HG03280 (cell line): ENCODE results near the gene LDLRAD4.

Source experiments
- ATAC-seq: cut with Tn5 transposase; IDR thresholded peaks from one replicate; pipeline ENCODE4 v1.9.1; 2021; ENCODE audit warnings: mild to moderate bottlenecking, moderate library complexity; ENCODE audit not compliant: unreplicated experiment

LDLRAD4 gene

DNA sequence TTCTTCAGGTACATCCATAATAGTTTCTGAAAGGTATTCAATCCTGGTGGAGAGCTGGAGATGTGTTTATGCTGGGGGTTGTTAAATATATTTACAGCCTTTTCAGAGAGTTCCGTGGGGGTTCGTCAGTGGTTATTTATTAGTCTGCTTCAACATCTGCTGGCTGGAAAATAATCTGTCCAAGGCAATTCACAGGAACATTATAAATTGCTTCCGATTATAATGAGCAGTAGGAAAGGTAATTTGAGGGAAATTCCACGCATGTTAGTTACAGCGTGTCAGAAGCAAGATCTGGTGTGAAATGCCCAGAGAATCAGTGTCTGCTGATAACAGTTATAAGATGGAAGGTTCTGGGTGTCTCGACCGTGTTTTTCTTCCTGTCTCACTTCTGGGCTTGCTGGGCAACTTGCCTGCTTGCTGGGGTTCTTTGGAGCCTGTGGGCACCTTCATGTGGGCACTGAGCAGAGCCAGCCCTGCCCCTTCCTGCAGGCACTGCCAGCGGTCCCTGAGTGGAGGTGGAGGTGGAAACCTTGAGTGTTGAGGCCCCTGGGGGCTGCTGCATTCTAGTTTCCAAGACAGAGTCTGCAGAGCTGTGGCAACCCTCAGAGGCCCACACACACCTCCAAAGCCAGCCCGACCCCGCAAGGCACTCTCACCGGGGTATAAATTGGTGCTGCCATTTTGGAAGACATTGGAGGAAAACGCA is 322.1 kb downstream of the LDLRAD4 start:
- ATAC-seq = no peak

DNA sequence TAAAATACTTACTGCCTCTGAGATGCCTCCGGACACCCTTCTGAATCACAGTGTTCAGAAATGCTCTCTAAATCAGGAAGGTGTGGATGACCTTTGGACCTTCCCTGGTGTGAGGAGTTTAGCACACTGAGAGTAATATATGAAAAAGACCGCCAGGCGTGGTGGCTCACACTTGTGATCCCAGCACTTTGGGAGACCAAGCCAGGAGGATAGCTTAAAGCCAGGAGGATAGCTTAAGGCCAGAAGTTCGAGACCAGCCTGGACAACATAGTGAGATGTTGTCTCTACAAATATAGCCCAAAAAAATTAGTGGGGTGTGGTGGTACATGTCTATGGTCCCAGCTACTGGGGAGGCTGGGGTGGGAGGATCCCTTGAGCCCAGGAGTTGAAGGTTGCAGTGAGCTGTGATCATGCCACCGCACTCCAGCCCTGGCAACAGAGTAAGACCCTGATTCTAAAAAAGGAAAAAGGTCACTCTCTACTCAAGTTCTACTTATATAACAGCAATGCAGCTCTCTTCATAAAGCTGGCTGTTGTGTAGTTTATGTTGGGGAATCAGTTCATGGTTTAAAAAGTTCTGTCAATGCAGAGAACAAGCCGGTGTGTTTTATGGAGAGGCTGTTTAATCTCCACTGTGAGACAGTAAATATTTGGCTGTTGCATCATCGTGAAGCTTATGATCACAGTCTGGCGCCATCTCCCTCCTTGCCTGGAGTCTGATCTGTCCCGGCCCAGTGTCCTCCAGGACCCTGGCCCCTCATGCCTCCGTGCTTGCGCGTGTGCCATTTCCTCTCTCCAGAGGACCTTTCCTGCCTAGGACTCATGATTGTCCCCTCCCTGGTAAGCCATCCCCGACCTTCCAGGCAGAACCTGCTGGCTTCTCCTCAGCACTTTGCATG is 323.3 kb downstream of the LDLRAD4 start:
- ATAC-seq = no peak

DNA sequence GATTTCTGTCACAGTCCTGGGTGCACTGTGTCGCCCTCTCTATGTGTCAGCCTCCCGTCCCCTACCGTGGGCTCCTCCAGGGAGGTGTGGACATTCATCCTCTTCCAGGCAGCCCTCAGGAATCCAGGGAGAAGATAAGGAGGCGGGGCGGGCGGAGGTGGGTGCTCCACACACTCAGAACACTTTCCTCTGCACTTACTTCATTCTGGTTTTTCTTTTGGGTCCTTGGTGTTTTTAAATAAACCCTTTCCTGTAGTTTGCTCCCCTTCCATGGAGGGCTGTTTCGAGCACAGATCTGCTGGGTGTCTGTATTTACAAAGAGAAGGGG is 323.9 kb downstream of the LDLRAD4 start:
- ATAC-seq = no peak

DNA sequence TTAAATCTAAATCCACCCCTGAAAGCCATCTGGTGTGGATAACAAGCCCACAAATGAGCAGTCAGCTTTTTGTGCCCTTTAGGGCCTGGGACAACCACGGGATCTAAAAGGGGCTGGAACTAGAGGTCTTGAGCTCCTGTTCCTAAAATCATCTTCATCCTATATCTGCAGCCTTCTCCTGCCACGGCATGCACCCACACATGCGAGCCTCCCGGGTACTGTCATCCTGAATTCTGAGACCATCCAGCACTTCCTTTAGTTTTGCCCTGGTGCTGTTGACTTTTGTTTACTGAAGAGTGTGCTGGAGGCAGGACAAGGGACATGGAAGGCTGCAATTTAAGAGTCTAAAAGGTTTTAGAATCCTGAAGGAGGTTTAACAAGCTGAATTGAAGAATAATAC is 324.6 kb downstream of the LDLRAD4 start:
- no peak for ATAC-seq

DNA sequence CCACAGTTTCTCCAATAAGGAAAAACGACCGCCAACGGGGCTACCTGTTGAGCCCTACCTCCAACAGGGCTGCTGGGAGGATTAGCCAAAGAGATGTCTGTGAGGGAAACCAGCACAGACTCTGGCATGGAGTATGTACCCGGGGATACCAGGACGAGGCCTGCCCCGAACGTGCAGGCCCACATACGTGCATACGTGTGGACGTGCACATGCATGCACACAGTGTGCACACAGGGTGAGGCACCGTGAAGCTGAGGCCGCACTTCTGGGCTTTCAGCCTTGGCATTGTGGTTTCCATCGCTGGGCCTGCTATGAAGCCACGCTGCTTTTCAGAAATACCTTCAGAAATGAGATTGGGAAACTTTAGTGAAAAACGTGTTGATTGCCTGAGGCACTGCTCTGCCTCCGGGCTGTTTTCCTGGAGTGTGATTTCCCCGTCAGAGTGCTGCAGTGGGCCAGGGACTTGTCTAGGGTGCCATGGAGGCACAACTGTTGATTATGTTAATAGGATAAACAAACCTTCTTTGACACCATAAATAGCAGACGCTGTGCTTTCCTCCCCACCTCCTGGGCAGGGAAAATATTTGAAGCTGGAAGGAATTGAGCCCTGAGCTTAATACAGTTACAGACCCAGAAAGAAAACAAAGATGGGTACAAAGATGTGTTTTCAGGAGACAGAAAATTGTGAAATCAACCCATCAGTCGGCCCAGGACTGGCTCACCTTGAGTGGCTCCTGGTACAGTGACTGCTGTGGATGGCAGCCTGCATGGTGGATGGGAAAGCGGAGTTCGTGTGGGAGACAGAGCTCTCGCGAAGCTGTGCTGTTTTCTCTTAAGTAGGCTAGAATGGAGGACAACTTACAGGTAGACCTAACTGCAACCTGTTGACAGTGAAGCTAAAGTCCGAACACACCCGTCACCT is 325.5 kb downstream of the LDLRAD4 start:
- ATAC-seq = no peak

DNA sequence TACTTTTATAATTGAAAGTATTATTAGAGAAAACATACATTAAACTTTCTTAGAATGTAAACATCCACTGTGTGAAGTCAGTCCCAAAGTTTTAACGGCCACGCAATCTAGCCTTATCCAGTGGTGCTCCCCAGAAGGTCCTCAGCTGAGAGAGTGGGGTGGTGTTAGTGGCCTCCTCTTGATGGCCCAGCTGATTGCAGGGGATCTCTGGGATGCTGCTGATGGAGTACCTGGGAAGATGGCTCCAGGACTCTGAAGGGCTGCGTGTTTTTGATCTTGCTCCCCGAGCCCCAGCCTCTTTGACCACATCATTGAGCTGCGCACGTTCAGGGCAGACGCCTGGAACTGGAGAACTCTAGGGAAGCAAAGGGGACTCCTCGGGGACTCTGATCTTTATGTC is 326.4 kb downstream of the LDLRAD4 start:
- ATAC-seq = no peak

DNA sequence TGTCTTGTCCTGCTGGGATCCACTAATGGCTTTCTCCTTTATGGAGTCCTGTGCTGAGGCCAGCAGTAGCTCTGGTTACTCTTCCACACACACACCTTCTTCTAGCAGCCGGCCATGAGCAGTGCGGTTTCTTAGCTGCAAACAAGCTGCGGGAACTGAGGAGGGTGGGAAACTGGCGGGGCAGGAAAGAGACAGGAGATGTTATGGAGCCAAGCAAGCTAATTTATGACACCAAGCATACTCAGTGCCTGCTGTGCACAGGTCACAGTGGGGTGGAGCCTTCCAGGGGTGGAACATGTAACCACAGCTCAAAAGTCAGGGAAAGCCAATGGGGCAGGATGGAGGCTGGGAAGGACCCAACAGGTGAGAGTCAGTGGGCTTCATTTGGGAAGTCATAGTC is 327.0 kb downstream of the LDLRAD4 start:
- ATAC-seq = no peak

DNA sequence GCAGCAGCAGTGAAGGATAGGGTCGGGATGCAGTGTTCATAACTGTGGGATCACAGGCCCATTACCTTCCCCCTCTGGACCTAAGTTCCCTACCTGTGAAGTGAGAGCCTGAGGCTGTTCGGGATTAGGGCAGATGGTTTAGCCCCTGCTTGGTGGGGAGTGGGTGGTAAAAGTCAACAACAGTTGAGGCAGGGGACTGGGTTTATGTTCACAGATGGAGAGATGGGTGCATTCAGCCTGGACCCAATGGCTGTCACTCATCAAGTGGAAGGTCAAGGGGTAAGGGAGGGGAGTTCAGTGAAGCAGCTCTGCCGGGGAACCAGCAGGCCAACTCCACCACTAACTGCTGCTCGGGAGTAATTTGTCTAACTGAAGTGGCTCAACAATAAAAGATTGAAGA is 327.4 kb downstream of the LDLRAD4 start:
- ATAC-seq = no peak

DNA sequence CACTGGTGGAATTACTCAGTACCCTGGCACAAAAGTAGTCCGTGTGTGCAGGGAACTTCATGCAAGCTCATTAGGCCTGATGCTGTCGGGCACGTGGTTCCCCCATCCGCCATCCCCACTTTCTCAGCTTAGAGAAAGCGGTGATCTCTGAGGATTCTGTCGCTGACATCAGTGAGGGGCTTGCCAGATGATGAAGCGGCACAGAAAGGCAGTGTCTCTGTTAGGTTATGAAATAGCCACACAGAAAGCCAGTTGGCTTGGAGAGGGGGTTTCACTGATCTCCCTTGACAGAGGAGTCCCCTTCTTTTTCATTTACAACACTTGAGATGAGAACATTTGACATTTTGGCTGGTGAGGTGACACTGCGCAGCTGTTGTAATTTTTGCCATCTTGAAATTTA is 328.1 kb downstream of the LDLRAD4 start:
- no peak for ATAC-seq

DNA sequence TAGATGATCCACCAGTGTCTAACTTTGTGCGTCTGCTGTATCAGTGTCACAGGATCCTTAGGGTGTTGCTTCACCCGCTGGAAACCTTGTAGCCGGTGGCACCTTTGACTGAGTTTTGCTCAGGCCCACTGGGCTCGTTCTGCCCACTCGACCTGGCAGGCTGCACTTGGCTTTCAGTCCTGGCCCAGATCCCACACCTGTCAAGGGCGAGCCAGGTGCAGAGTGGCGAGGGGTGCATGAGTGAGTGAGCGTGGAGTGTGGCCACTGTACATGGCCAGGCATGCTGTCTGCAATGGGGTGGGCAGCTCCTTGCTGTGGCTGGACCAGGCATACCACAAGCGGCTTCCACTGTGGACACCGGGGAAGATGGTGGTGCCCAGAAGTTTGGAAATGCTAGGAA is 328.8 kb downstream of the LDLRAD4 start:
- no peak for ATAC-seq

DNA sequence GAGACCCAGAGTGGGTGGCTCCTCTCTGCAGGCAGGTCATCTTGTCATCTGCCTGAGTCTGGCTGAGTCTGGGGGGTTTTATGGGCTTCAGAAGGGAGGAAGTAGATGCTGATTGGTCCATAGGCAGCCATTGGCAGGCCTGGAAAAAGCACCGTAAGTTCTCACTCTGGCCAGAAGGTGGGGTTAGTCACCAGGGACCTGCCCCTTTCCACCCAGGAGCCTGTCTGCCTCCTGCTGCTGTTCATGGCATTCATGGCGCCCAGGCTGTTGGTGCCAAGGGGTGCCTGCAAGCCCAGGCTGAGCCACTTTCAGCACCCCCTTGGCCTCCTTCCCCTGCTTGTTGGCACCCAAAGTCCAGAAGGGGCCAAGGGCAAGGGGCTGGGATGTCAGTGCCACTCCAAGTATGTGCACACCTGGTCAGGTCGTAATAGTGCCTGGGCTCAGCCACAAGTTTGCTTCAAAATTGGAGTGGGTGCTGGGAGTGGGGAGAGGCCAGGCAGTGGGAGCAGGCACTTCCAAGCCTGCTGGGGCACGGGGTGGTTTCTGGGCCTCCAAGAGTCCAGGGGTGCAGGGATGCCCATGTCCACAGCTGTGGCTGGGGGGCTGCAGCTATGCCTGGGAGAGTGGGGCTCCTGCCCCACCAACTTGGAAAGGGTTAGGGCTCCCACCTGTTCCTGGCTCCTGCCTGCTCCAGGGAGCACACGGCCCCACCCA is 329.7 kb downstream of the LDLRAD4 start:
- no peak for ATAC-seq

DNA sequence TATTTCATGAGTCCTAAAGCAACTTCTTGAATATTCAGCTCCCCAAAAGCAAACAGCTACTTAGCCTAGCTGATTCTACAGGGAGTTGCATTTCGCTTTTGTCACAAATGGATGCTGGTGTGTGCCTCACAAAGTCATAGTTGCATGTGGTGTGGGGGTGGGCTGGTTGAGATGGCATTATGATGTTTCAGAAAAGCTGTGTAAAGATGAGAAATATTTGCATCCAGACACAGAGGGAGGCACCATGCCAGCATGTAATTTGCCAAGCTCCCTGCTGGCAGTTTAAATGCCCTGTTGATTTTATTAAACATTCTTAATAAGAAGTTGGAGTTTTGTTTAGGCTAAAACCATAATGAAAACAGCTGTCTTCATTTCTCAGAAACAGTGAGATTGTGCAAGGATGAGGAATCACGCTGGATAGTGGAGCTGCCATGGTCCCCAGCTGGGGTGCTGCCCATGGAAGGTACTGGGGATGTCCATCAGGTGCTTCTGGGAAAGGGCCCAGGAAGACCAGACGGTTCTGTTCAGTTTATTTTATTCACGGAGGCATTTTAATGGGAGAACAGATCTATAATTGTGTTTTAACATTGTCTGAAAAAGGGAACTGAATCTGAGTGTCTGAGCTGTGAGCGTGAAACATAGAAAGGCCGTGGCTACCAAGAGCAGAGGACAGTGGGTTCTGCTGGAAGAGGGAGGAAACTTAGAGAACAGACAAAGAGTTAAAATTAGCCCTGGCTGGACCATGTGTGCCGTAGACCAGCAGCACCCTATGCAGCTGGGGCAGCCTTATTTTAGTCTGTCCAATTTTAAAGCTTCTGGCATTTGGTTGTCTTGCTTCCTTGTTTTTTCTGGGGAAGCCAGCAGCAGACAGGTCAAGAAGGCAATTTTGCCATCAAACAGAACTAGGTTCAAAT is 330.7 kb downstream of the LDLRAD4 start:
- ATAC-seq = no peak

DNA sequence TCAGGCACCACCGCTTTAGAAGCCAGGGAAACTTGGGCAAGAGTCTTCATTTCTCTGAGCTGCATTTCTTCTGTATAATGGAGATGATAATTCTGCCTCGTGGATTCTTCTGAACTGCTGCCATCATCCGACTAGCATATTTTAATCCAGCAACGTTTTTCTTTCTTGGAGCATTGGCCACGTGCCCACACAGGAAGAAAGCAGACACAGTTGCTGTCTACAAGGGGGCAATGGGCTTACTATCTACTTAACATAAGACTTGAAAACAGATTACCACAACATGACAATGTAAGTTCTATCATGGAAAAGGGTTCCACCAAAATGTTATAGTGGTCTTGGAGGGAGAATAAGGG is 331.3 kb downstream of the LDLRAD4 start:
- ATAC-seq = no peak

DNA sequence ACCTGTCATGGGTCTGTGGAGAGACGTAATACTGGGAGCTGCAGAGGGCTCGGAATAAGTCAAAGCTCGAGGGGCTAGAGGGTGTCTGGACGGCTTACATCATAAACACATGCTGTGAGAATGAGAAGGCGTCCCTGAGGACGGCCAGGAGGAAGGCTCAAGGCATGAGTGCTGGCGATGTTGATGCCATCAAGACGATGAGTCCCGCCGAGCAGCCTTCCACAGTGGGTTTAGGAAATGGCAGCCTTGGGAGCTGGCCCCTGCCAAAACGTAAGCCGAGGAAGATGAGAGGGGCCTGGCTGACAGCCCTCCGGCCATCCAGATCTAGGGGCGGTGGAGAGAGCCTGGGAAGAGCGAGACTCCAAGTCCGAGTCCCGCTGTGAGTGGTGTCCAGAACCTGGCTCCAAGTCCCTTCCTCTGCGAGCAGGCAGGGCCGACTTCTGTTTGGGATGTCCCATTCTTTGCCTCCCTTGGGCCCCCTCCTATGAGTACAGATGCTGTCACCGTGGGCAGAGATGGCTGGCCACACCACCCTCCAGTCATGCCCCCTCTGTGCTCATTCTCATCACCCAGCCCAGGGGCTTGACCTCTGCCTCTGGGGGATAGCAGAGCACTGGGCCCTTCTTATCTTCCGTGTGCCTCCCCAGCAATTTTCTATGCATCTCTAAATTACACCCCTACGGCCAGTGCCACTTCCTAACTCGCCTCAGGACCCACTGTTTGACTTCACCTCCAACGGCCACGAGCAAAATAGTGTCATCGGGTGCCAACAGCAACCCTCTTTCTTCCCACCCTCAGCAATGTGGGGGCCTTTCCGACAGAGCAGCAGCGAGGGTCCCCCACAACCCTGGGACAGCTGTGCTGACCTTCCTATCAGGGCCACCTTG is 332.1 kb downstream of the LDLRAD4 start:
- ATAC-seq = no peak

DNA sequence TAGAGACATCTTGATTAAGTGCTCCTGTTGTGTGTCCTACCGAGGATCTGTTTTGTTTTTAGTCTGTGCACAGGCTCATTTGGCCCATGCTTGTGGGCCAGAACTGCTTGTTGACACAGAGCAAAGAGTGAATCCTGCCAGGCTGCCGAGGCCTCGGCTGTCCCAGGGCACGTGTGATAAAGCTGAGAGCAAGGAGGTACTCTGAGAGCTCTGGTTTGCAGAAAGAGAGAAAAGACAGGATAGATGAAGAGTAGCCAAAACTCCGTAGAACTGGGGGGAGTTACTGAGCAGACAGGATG is 332.7 kb downstream of the LDLRAD4 start:
- no peak for ATAC-seq

DNA sequence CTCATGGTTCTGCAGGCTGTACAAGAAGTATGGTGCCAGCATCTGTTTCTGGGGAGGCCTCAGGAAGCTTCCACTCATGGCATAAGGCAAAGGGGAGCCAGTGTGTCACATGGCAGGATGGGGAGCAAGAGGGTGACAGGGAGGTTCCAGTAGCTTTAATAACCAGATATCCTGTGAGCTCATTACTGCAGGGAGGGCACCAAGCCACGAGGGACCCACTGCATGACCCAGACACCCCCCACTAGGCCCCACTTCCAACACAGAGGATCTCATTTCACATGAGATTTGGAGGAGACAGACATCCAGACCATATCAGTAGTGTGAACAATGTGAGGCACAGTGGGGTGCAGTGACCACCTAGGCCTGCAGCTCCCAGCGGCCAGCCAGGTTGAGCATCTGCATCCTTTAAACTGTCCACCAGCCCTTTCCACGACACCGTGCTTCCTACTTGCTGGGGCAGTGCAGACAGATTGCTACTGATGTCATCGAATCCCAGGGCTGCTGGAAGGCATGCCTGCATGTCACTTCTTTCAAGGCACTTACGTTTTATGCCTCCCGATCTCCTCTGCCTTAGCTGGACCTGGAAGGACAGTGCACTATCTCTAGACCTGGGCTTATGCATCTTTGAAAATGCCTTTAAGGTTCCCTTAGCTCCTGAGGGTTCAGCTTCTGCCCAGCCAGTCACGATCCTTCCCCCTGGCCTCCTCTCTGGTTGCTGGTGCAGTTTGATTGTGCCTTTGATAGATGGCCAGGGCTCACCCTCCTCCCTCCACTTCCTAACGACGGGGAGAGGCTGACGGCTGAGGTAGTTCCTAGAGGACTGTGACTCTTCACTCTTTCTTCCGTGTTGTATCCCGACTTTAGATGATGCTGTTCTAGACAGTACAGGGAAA is 333.5 kb downstream of the LDLRAD4 start:
- no peak for ATAC-seq

DNA sequence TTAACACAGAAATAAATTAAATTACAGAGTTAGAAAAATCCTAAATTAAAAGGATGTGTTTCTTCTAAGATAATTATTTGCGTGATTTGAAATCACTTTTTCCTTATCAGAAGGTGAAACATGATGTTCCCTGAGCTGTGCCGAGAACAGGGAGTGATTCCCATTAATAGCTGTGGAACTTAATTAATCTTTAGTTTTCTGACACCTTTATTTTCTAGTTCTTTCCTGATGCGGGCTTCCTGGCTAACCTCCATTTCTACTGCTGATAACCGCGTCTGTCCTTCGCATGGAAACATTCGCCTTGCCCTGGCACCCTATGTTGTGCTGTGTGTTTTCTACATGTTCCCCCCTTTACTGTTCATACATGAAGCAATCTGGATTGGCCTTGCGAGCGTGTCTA is 334.9 kb downstream of the LDLRAD4 start:
- no peak for ATAC-seq

DNA sequence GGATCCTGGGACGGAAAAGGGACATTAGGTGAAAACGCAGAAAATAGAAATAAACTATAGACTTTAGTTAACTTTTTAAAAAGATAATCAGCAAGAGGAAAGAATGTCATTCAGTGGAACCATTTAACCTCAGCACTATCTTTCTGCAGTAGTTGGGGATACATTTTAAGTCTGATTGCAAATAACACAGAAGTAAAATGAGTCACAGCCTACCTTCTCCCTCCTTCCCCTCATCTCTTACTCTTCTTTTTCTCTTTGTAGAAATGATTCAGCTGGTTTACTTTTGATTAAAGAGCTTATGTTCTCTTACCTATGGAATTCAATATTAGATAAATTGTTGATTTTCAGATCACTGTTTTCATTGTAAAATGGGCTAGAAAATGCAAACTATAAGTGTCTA is 336.6 kb downstream of the LDLRAD4 start:
- ATAC-seq = no peak
